WTC11 (cell line): ENCODE measurements around the gene CDC5L. TPM values are rescaled to one million over a fixed set of nuclear protein-coding genes. Genes with fewer than 3 reads are reported as not detected.

Experiments
- ATAC-seq: fragments of 200-7000 bp; cut with Tn5 transposase; 2 replicates; pipeline ENCODE4 v1.10.0; 2021; ENCODE audit warnings: mild to moderate bottlenecking, moderate library complexity
- CTCF ChIA-PET: fragments of 300-600 bp; sonication (Branson Sonifier 250); formaldehyde crosslinking; loops from one replicate; lab custom pipeline; 2021; ENCODE audit warnings: antibody characterized with exemption; lab: Charles Lee
- POLR2A ChIA-PET: fragments of 350-600 bp; sonication (Branson Sonifier 250); formaldehyde crosslinking; loops from one replicate; lab custom pipeline; 2021; ENCODE audit warnings: antibody characterized with exemption; lab: Charles Lee
- DNase-seq: peaks from one replicate; pipeline ENCODE4 v3.0.0; 2021; ENCODE audit warnings: low spot score
- H3K27ac Mint-ChIP-seq: 2 replicates; pipeline ENCODE4 v1.8.0; 2021; ENCODE audit warnings: mixed read lengths
- H3K27me3 Mint-ChIP-seq: 2 replicates; pipeline ENCODE4 v1.8.0; 2021; ENCODE audit warnings: low read depth, mild to moderate bottlenecking, moderate library complexity, mixed read lengths
- H3K36me3 Mint-ChIP-seq: 2 replicates; pipeline ENCODE4 v1.8.0; 2021; ENCODE audit warnings: mixed read lengths
- H3K4me1 Mint-ChIP-seq: 2 replicates; pipeline ENCODE4 v1.8.0; 2022; ENCODE audit warnings: mixed read lengths
- H3K4me3 Mint-ChIP-seq: 2 replicates; pipeline ENCODE4 v1.8.0; 2021; ENCODE audit warnings: mild to moderate bottlenecking, moderate library complexity, mixed read lengths
- H3K9me3 Mint-ChIP-seq: 2 replicates; pipeline ENCODE4 v1.8.0; 2021; ENCODE audit warnings: mixed read lengths
- ATF1 ChIP-seq: sonication (generic); formaldehyde crosslinking; IDR thresholded peaks from 2 replicates; pipeline ENCODE4 v1.8.1; 2023; ENCODE audit warnings: mild to moderate bottlenecking, moderate library complexity, missing genetic modification reagents
- CBFB ChIP-seq: sonication (generic); formaldehyde crosslinking; IDR thresholded peaks from 2 replicates; pipeline ENCODE4 v1.8.1; 2022; ENCODE audit warnings: mild to moderate bottlenecking, low read depth, missing genetic modification reagents
- CREB1 ChIP-seq: sonication (generic); formaldehyde crosslinking; IDR thresholded peaks from 2 replicates; pipeline ENCODE4 v1.8.0; 2023; ENCODE audit warnings: mild to moderate bottlenecking, missing genetic modification reagents
- CREM ChIP-seq: sonication (generic); formaldehyde crosslinking; IDR thresholded peaks from 2 replicates; pipeline ENCODE4 v1.8.1; 2022; ENCODE audit warnings: mild to moderate bottlenecking, missing genetic modification reagents, moderate library complexity
- CTCF ChIP-seq: fragments of 200-600 bp; IDR thresholded peaks from 2 replicates; pipeline ENCODE4 v1.8.0; 2022; ENCODE audit warnings: antibody characterized with exemption
- HMGA2 ChIP-seq: fragments of 250-450 bp; sonication (Bioruptor Pico); IDR thresholded peaks from 2 replicates; pipeline ENCODE4 v1.4.0; 2021; ENCODE audit warnings: mild to moderate bottlenecking, moderate library complexity
- NFATC4 ChIP-seq: fragments of 250-450 bp; sonication (Bioruptor Pico); IDR thresholded peaks from 2 replicates; pipeline ENCODE4 v1.9.0; 2021; ENCODE audit warnings: mild to moderate bottlenecking
- NR1H2 ChIP-seq: sonication (generic); formaldehyde crosslinking; IDR thresholded peaks from 2 replicates; pipeline ENCODE4 v1.9.0; 2021; ENCODE audit warnings: mild to moderate bottlenecking, moderate library complexity, missing genetic modification reagents
- NR3C1 ChIP-seq: sonication (generic); formaldehyde crosslinking; conservative IDR thresholded peaks from 2 replicates; pipeline ENCODE4 v1.8.1; 2023; ENCODE audit warnings: low read depth, mild to moderate bottlenecking, missing genetic modification reagents
- PRDM15 ChIP-seq: sonication (generic); formaldehyde crosslinking; IDR thresholded peaks from 2 replicates; pipeline ENCODE4 v1.8.0; 2022; ENCODE audit warnings: missing genetic modification reagents
- SMAD4 ChIP-seq: sonication (generic); formaldehyde crosslinking; IDR thresholded peaks from 2 replicates; pipeline ENCODE4 v1.8.0; 2022; ENCODE audit warnings: mild to moderate bottlenecking, missing genetic modification reagents
- ZNF121 ChIP-seq: sonication (generic); formaldehyde crosslinking; IDR thresholded peaks from 2 replicates; pipeline ENCODE4 v1.8.0; 2023; ENCODE audit warnings: missing genetic modification reagents
- total RNA-seq: library from RNA; stranded (reverse); gene quantifications from 3 replicates; pipeline ENCODE4 v1.2.3, GENCODE V29; 2021
- TF ChIP-seq, protein P1 (sequence below): sonication (generic); formaldehyde crosslinking; IDR thresholded peaks from 2 replicates; pipeline ENCODE4 v1.8.1; 2022; ENCODE audit warnings: mild to moderate bottlenecking, missing genetic modification reagents, moderate library complexity, borderline replicate concordance
- TF ChIP-seq, protein P2 (sequence below): sonication (generic); formaldehyde crosslinking; IDR thresholded peaks from 2 replicates; pipeline ENCODE4 v1.8.1; 2023; ENCODE audit warnings: mild to moderate bottlenecking, moderate library complexity, missing genetic modification reagents
- TF ChIP-seq, protein P3 (sequence below): sonication (generic); formaldehyde crosslinking; IDR thresholded peaks from 2 replicates; pipeline ENCODE4 v1.8.1; 2023; ENCODE audit warnings: mild to moderate bottlenecking, missing genetic modification reagents, moderate library complexity

CDC5L gene
- total RNA-seq, 1 experiment from 2014 or later, result 23.5 TPM

DNA sequence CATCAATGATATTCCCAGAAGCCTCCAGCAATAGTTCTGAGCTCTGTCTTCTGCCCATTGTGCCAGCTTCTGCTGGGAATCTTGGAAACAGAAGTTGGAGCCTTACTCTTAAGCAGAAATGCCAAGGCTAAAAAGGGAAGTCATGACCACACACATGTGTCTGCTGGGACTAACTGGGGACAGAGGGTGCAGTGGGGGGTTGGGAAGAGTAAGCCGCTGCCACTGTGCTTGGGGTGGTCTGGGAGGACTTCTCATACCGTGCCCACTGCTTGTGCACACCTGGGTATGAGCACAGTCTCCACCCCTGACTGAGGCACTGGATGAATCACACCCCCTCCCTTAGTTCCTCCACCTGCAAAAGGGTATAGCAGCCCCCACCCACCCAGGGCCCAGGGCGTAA is 90.7 kb downstream of the CDC5L start (continued):
- TF ChIP-seq, protein P1, sequence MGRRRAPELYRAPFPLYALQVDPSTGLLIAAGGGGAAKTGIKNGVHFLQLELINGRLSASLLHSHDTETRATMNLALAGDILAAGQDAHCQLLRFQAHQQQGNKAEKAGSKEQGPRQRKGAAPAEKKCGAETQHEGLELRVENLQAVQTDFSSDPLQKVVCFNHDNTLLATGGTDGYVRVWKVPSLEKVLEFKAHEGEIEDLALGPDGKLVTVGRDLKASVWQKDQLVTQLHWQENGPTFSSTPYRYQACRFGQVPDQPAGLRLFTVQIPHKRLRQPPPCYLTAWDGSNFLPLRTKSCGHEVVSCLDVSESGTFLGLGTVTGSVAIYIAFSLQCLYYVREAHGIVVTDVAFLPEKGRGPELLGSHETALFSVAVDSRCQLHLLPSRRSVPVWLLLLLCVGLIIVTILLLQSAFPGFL, result no peak
- TF ChIP-seq, protein P2, sequence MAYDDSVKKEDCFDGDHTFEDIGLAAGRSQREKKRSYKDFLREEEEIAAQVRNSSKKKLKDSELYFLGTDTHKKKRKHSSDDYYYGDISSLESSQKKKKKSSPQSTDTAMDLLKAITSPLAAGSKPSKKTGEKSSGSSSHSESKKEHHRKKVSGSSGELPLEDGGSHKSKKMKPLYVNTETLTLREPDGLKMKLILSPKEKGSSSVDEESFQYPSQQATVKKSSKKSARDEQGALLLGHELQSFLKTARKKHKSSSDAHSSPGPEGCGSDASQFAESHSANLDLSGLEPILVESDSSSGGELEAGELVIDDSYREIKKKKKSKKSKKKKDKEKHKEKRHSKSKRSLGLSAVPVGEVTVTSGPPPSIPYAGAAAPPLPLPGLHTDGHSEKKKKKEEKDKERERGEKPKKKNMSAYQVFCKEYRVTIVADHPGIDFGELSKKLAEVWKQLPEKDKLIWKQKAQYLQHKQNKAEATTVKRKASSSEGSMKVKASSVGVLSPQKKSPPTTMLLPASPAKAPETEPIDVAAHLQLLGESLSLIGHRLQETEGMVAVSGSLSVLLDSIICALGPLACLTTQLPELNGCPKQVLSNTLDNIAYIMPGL (CRISPR knock-in tag), result no peak
- TF ChIP-seq HMGA2 (CRISPR knock-in tag), result no peak

DNA sequence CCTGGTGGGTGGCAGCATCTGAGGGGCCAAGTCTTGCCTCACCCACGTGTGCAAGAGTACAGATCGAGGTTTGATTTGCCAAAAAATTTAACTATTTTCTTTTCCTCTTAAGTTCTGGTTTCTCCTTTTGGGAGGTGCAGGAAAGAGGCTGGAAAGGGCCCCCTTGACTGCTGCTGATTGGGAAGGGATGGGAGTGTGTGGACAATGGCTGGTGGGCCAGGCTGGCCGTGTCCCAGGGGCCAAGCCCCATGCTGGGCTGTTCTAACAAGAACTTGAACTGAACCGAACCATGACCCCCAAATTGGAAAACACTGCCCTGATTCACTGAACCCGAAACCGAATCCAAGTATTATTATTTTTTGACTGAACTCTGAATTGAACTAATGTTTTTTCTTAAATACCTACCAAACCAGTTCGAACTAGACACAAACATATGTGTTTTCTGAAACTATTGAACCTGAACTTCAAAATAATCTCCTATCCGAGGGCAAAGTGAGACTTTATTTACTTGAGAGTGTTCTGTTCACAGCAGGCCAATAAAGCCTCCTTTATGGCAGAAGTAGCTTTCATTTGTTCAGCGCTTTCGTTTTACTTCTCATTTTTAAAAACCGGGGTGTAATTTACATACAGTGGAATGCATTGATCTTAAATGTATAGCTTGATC is 91.2 kb downstream of the CDC5L start:
- Mint-ChIP-seq H3K4me3 (no peak overlapping the region), H3K9me3 (no peaks in the 10 kb centered on the region), H3K27me3 (peaks cover 2% of the 10 kb centered on the region; the same call in 1 of the 2 replicates), H3K27ac (no peak overlapping the region), H3K36me3 (no peaks in the 10 kb centered on the region), H3K4me1 (peaks cover 30% of the 10 kb centered on the region)
- TF ChIP-seq CBFB (CRISPR knock-in tag) (no peak), ZNF121 (no peak), NFATC4 (CRISPR knock-in tag) (no peak), HMGA2 (CRISPR knock-in tag) (no peak), NR3C1 (CRISPR knock-in tag) (no peak), NR1H2 (CRISPR knock-in tag) (no peak), SMAD4 (no peak), CTCF (no peak), PRDM15 (CRISPR knock-in tag) (no peak), ATF1 (CRISPR knock-in tag) (no peak), CREB1 (no peak), CREM (CRISPR knock-in tag) (no peak)
- TF ChIP-seq, protein P3, sequence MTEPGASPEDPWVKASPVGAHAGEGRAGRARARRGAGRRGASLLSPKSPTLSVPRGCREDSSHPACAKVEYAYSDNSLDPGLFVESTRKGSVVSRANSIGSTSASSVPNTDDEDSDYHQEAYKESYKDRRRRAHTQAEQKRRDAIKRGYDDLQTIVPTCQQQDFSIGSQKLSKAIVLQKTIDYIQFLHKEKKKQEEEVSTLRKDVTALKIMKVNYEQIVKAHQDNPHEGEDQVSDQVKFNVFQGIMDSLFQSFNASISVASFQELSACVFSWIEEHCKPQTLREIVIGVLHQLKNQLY (CRISPR knock-in tag), result no peak
- DNase-seq (no peak), ATAC-seq (no peak)
- ChIA-PET POLR2A (no interaction called here), CTCF (interaction anchor here (0.9 kb wide), 1 partner anchor 9 kb away, joined by 6 read pairs; no protein-coding TSS in a partner anchor)
